ENCODE data around the gene MFAP3L.

DNA sequence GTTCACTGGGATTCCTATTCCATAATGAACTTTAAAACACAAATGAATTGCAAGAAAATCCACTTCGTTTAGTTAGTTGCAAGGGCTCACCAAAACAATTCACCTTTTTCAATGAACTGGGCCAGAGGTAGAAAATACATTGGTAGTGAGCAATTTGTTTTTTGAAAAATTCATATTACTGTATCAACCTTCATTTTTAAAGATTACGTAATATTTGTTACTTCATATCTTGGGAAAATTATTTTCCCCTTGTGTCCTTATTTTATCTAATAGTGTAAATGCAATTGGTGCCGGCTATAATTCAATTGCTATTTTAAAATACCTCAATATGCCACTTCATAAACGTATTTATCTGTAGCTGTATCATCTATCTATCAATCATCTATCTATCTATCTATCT, 41.5 kb downstream of the MFAP3L start:
- TF ChIP-seq, protein P1, sequence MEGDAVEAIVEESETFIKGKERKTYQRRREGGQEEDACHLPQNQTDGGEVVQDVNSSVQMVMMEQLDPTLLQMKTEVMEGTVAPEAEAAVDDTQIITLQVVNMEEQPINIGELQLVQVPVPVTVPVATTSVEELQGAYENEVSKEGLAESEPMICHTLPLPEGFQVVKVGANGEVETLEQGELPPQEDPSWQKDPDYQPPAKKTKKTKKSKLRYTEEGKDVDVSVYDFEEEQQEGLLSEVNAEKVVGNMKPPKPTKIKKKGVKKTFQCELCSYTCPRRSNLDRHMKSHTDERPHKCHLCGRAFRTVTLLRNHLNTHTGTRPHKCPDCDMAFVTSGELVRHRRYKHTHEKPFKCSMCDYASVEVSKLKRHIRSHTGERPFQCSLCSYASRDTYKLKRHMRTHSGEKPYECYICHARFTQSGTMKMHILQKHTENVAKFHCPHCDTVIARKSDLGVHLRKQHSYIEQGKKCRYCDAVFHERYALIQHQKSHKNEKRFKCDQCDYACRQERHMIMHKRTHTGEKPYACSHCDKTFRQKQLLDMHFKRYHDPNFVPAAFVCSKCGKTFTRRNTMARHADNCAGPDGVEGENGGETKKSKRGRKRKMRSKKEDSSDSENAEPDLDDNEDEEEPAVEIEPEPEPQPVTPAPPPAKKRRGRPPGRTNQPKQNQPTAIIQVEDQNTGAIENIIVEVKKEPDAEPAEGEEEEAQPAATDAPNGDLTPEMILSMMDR (IDR thresholded peaks at IDR 0.05) = no peak
- no peak for TF ChIP-seq POLR2AphosphoS5 (IDR thresholded peaks at IDR 0.05)
